Stomach (tissue), 9 donors: Measurements from ENCODE around the gene LVRN. TPM values are rescaled to one million over a fixed set of nuclear protein-coding genes. Genes with fewer than 3 reads are reported as not detected.

Source experiments
- DNase-seq, 2 donors: peaks; one replicate each; pipeline versions ENCODE4 v3.0.0 to v3.0.0-alpha.2; 2013 to 2019
- H3K27ac ChIP-seq, 5 donors: fragments of 200-600 bp in 4 of 5; sonication (generic) in 4 of 5; one replicate each; pipeline ENCODE4 v1.5.1; 2013 to 2019; ENCODE audit warnings: mild to moderate bottlenecking in 1 of 5, moderate library complexity in 1 of 5
- H3K27me3 ChIP-seq, 3 donors: fragments of 200-600 bp; sonication (generic); one replicate each; pipeline ENCODE4 v1.5.1; 2017 to 2019; ENCODE audit warnings: mixed run types in 1 of 3
- H3K36me3 ChIP-seq, 4 donors: fragments of 200-600 bp; sonication (generic); 1 replicate in 3 of 4; 2 replicates in 1 of 4; pipeline ENCODE4 v1.5.1; 2016 to 2019
- H3K4me1 ChIP-seq, 4 donors: fragments of 200-600 bp; sonication (generic); one replicate each; pipeline ENCODE4 v1.5.1; 2016 to 2019
- H3K4me3 ChIP-seq, 4 donors: fragments of 200-600 bp; sonication (generic) in 3 of 4; one replicate each; pipeline ENCODE4 v1.5.1; 2016 to 2019; ENCODE audit warnings: mild to moderate bottlenecking in 1 of 4
- H3K9me3 ChIP-seq, 4 donors: fragments of 200-600 bp; sonication (generic); one replicate each; pipeline ENCODE4 v1.5.1; 2016 to 2019
- EP300 ChIP-seq: sonication (generic); formaldehyde crosslinking; IDR thresholded peaks from one replicate; pipeline ENCODE4 v1.6.1; 2017; ENCODE audit warnings: antibody characterized with exemption
- POLR2A ChIP-seq, 4 donors: fragments of 450-650 bp; IDR thresholded peaks; one replicate each; pipeline ENCODE4 v1.6.1; 2016; ENCODE audit warnings: antibody characterized with exemption in 4 of 4, control low read depth in 2 of 4, mild to moderate bottlenecking in 1 of 4, moderate library complexity in 1 of 4
- POLR2AphosphoS5 ChIP-seq, 3 donors: sonication (generic); formaldehyde crosslinking; IDR thresholded peaks; one replicate each; pipeline ENCODE4 v1.6.1; 2016; ENCODE audit warnings: antibody characterized with exemption in 3 of 3
- WGBS, 5 donors: extraction: QIAGEN DNeasy Blood & Tissue Kit in 3 of 5; methylation state at CpG; one replicate each; pipeline versions ENCODE4 v1.1.5 to v1.1.7; 2013 to 2018; 5-methylcytosine and 5-hydroxymethylcytosine counted together
- intact Hi-C: fragments of 100-400 bp; cut with DNase I; formaldehyde crosslinking; loops from one replicate; pipeline ENCODE4 v1.15.1; 2023; ENCODE audit warnings: low total_unique reads
- polyA plus RNA-seq, 3 donors: library from polyadenylated mRNA; stranded (reverse); fragments of 200-250 nt; gene quantifications; one replicate each; pipeline ENCODE4 v1.2.3, GENCODE V29; 2013
- total RNA-seq, 5 donors: library from RNA; depleted of rRNA; stranded (reverse); fragments of >200 nt; gene quantifications; one replicate each; pipeline versions ENCODE4 v1.1.0 to v1.2.3, GENCODE V29; 2014 to 2016
- TF ChIP-seq, protein P1 (sequence below), 7 experiments: fragments of 450-650 bp in 4 of 7; fragments of 200-600 bp in 3 of 7; sonication (generic) in 3 of 7; IDR thresholded peaks; one replicate each; pipeline ENCODE4 v1.5.1; 2016 to 2019; ENCODE audit warnings: antibody characterized with exemption in 7 of 7, control low read depth in 2 of 7, mild to moderate bottlenecking in 1 of 7
- donor health status: healthy with polysubstance abuse.
- donor health status: Bipolar disorder and iron deficiency.
- donor health status: healthy.

The LVRN gene
- total and polyA plus RNA-seq, 8 donors: 0.06 to 1.3 (median 0.35) TPM; not detected in 4

DNA sequence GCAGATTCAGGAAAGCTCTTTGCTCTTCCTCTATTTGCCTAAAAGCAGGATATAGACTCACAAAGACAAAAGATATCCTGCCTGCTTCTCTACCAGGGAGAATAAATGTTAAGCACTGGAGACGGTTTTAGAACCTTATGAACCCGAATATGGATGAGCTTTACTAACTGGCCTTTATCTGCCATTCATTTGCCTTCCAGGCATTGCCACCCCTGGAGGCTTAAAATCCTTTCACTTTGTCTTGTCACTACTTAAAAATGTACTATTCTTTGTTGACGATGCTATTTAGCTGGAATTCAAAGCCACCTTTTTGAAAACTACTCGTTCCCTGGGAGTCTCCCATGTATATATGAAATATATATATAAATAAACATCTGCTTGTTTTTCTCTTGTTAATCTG, 23.2 kb upstream of the LVRN start:
- no peaks in the 10 kb centered on the region for H3K36me3 ChIP-seq
- no peaks in the 10 kb centered on the region for H3K27me3 ChIP-seq
- H3K9me3 ChIP-seq: peaks cover 0 to 6% (median 0%) of the 10 kb centered on the region in 4 donors
- intact Hi-C loops: no loop called here
- TF ChIP-seq EP300: no peak
- no peak for TF ChIP-seq POLR2A (IDR thresholded peaks at IDR 0.05)
- TF ChIP-seq, protein P1, sequence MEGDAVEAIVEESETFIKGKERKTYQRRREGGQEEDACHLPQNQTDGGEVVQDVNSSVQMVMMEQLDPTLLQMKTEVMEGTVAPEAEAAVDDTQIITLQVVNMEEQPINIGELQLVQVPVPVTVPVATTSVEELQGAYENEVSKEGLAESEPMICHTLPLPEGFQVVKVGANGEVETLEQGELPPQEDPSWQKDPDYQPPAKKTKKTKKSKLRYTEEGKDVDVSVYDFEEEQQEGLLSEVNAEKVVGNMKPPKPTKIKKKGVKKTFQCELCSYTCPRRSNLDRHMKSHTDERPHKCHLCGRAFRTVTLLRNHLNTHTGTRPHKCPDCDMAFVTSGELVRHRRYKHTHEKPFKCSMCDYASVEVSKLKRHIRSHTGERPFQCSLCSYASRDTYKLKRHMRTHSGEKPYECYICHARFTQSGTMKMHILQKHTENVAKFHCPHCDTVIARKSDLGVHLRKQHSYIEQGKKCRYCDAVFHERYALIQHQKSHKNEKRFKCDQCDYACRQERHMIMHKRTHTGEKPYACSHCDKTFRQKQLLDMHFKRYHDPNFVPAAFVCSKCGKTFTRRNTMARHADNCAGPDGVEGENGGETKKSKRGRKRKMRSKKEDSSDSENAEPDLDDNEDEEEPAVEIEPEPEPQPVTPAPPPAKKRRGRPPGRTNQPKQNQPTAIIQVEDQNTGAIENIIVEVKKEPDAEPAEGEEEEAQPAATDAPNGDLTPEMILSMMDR (IDR thresholded peaks at IDR 0.05): no peak
- no peak for TF ChIP-seq POLR2AphosphoS5 (IDR thresholded peaks at IDR 0.05)
- WGBS, 5 donors: 66 to 71% (median 66%) methylated on average over 4 of the region's 4 CpGs
- DNase-seq: no peak
- no peaks in the 10 kb centered on the region for H3K4me1 ChIP-seq
- no peak overlapping the region for H3K4me3 ChIP-seq
- no peak overlapping the region for H3K27ac ChIP-seq

DNA sequence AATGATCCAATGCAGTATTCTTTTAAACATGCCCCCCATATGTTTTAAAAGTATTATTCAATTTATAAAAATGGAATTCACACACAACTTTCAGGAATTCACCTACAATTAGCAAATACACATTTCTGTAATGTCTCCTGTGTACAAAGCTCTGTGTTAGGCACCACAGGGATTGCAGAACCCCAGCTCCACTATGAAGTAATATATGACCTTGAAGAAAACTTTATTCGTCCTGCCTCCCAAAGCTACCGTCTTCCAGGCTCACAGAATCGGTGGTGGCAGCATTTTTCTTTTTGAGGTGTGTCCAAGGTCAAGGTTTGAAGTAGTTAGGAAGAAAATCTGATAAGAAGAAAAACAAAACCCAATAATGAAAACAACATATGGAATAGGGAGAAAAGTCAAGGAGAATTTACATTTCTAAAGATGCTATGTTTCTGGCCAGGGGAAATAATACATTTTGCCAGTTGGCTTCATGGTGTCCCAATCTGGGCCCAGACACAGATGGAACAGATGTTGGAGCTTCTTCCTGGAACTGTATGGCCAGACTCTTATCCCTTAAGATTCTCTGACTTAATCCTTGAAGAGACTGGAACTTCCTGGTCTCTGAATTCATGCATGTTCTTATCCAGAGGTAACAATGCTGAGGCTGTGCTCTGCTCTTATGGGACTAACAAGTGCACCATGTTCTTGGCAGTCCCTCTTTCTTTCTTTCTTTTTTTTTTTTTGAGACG, 22.0 kb upstream of the LVRN start:
- WGBS, 5 donors: 59 to 75% (median 68%) methylated on average over 3 to 4 of the region's 4 CpGs
- H3K36me3 ChIP-seq: no peaks in the 10 kb centered on the region
- H3K9me3 ChIP-seq: peaks cover 0 to 6% (median 0%) of the 10 kb centered on the region in 4 donors
- H3K27me3 ChIP-seq: no peaks in the 10 kb centered on the region
- no peak overlapping the region for H3K27ac ChIP-seq
- intact Hi-C loops: no loop called here
- TF ChIP-seq POLR2AphosphoS5 (IDR thresholded peaks at IDR 0.05) (no peak), EP300 (no peak), POLR2A (IDR thresholded peaks at IDR 0.05) (no peak)
- TF ChIP-seq, protein P1 (IDR thresholded peaks at IDR 0.05): no peak
- no peaks in the 10 kb centered on the region for H3K4me1 ChIP-seq
- H3K4me3 ChIP-seq: no peak overlapping the region
- peak in 1 of 2 donors; percentile 31 for DNase-seq

- peak in 1 of 2 donors; percentile 27 for DNase-seq
- Histone ChIP-seq H3K27me3 (no peaks in the 10 kb centered on the region), H3K4me3 (no peak overlapping the region), H3K27ac (no peak overlapping the region), H3K9me3 (peaks cover 0 to 6% (median 0%) of the 10 kb centered on the region in 4 donors), H3K36me3 (no peaks in the 10 kb centered on the region), H3K4me1 (no peaks in the 10 kb centered on the region)
- WGBS, 5 donors: 68 to 83% (median 81%) methylated on average over 9 of the region's 9 CpGs
- TF ChIP-seq, protein P1 (IDR thresholded peaks at IDR 0.05): no peak
- TF ChIP-seq POLR2AphosphoS5 (IDR thresholded peaks at IDR 0.05) (no peak), EP300 (no peak), POLR2A (IDR thresholded peaks at IDR 0.05) (no peak)
- intact Hi-C loops: no loop called here
These were observed 21.1 kb upstream of the LVRN start for GRCh38 chr5:115941051-115941675.

- DNase-seq: no peak
- H3K9me3 ChIP-seq: peaks cover 0 to 6% (median 0%) of the 10 kb centered on the region in 4 donors
These were observed 17.8 kb upstream of the LVRN start for GRCh38 chr5:115944501-115944900.

More at GRCh38 chr5:115944501-115944900, 17.8 kb upstream of the LVRN start:
- no peak overlapping the region for H3K27ac ChIP-seq
- H3K4me3 ChIP-seq: no peak overlapping the region
- H3K27me3 ChIP-seq: no peaks in the 10 kb centered on the region
- no peaks in the 10 kb centered on the region for H3K4me1 ChIP-seq
- TF ChIP-seq POLR2AphosphoS5 (IDR thresholded peaks at IDR 0.05): no peak
- 82 to 93% (median 86%) methylated on average over 3 of the region's 3 CpGs for WGBS, 5 donors
- H3K36me3 ChIP-seq: no peaks in the 10 kb centered on the region
- intact Hi-C loops: no loop called here
